Hepatocyte (in vitro differentiated cells): Measurements from ENCODE around the gene TMEM209. TPM values are rescaled to one million over a fixed set of nuclear protein-coding genes. Genes with fewer than 3 reads are reported as not detected.
"Not testable (repeated sequence)": the region's sequence is repeated elsewhere in the genome, so short reads cannot be mapped to it uniquely, and the experiment has no call there.

Experiments
- DNase-seq: peaks from one replicate; pipeline ENCODE4 v3.0.0-alpha.2; 2016; ENCODE audit warnings: low spot score
- H2AFZ ChIP-seq: fragments of 200-600 bp; sonication (generic); 2 replicates; pipeline ENCODE4 v1.6.0; 2016; ENCODE audit warnings: antibody characterized with exemption, mild to moderate bottlenecking
- H3K27ac ChIP-seq: fragments of 200-600 bp; sonication (generic); 2 replicates; pipeline ENCODE4 v1.5.1; 2016; ENCODE audit warnings: mild to moderate bottlenecking
- H3K27me3 ChIP-seq: fragments of 200-600 bp; sonication (generic); 2 replicates; pipeline ENCODE4 v1.6.1; 2016
- H3K36me3 ChIP-seq: fragments of 200-600 bp; sonication (generic); replicated peaks from 2 replicates; pipeline ENCODE4 v1.5.1; 2016; ENCODE audit warnings: low read depth; ENCODE audit not compliant: insufficient read depth
- H3K4me1 ChIP-seq: fragments of 200-600 bp; sonication (generic); 2 replicates; pipeline ENCODE4 v1.5.1; 2016; ENCODE audit warnings: mild to moderate bottlenecking, moderate library complexity; ENCODE audit not compliant: insufficient read depth
- H3K4me2 ChIP-seq: fragments of 200-600 bp; sonication (generic); 2 replicates; pipeline ENCODE4 v1.6.0; 2016
- H3K4me3 ChIP-seq: fragments of 200-600 bp; sonication (generic); 2 replicates; pipeline ENCODE4 v1.5.1; 2016; ENCODE audit warnings: mild to moderate bottlenecking
- H3K79me2 ChIP-seq: fragments of 200-600 bp; sonication (generic); 2 replicates; pipeline ENCODE4 v1.6.0; 2017; ENCODE audit warnings: mild to moderate bottlenecking
- H3K9me2 ChIP-seq: fragments of 200-600 bp; sonication (generic); replicated peaks from 2 replicates; pipeline ENCODE4 v1.6.0; 2017; ENCODE audit warnings: mild to moderate bottlenecking; ENCODE audit not compliant: insufficient read depth
- H3K9me3 ChIP-seq: fragments of 200-600 bp; sonication (generic); 2 replicates; pipeline ENCODE4 v1.5.1; 2016; ENCODE audit warnings: low read depth, mild to moderate bottlenecking
- H4K20me1 ChIP-seq: fragments of 200-600 bp; sonication (generic); 2 replicates; pipeline ENCODE4 v1.6.0; 2016; ENCODE audit warnings: mild to moderate bottlenecking; ENCODE audit not compliant: insufficient read depth, poor library complexity, severe bottlenecking
- CTCF ChIP-seq: fragments of 200-600 bp; sonication (generic); IDR thresholded peaks from 2 replicates; pipeline ENCODE4 v1.5.1; 2016; ENCODE audit warnings: antibody characterized with exemption, mild to moderate bottlenecking; ENCODE audit not compliant: poor library complexity
- EZH2 ChIP-seq: fragments of 200-600 bp; sonication (generic); IDR thresholded peaks from 2 replicates; pipeline ENCODE4 v1.6.1; 2016; ENCODE audit warnings: antibody characterized with exemption, mild to moderate bottlenecking, borderline replicate concordance
- EZH2phosphoT487 ChIP-seq: fragments of 200-600 bp; sonication (generic); IDR thresholded peaks from one replicate; pipeline ENCODE4 v1.6.1; 2018; ENCODE audit warnings: antibody characterized with exemption, mild to moderate bottlenecking, low read depth, moderate library complexity; ENCODE audit not compliant: unreplicated experiment, severe bottlenecking
- WGBS: methylation state at CpG from one replicate; pipeline ENCODE4 v1.1.6; 2016; ENCODE audit warnings: low lambda C conversion rate; ENCODE audit errors: missing lambda C conversion rate; 5-methylcytosine and 5-hydroxymethylcytosine counted together
- polyA plus RNA-seq: library from polyadenylated mRNA; unstranded; fragments of >200 nt; fragmentation: Nextera tagmentation; extraction: Ambion mirVana; gene quantifications from 2 replicates; pipeline ENCODE4 v1.2.1, GENCODE V29; 2016
- total RNA-seq: library from RNA; depleted of rRNA; stranded (reverse); fragments of >200 nt; gene quantifications from 2 replicates; pipeline ENCODE4 v1.2.3, GENCODE V29; 2014

TMEM209 gene
- total and polyA plus RNA-seq, 2 experiments from 2014 or later = 14.2 to 16.1 TPM

- H3K9me2 ChIP-seq = no peaks in the 10 kb centered on the region
- no peak for TF ChIP-seq CTCF
- no peak for TF ChIP-seq EZH2phosphoT487
- no peak for TF ChIP-seq EZH2
- H4K20me1 ChIP-seq = no peaks in the 10 kb centered on the region
- no peaks in the 10 kb centered on the region for H3K9me3 ChIP-seq
- no peaks in the 10 kb centered on the region for H3K79me2 ChIP-seq
- H3K36me3 ChIP-seq = no peaks in the 10 kb centered on the region
- H3K27me3 ChIP-seq = no peaks in the 10 kb centered on the region
- no peak overlapping the region for H3K27ac ChIP-seq
- peaks cover 21% of the 10 kb centered on the region for H3K4me1 ChIP-seq
- no peak overlapping the region for H2AFZ ChIP-seq
- no peak overlapping the region for H3K4me3 ChIP-seq
- 100% methylated on average over 2 of the region's 2 CpGs for WGBS
- H3K4me2 ChIP-seq = no peak overlapping the region
- DNase-seq = no peak
These were observed 27.0 kb upstream of the TMEM209 start for GRCh38 chr7:130232209-130232608.

GRCh38 chr7:130231792-130232191, 26.6 kb upstream of the TMEM209 start:
- Histone ChIP-seq H3K36me3 (no peaks in the 10 kb centered on the region), H2AFZ (no peak overlapping the region)
- TF ChIP-seq EZH2 (no peak), EZH2phosphoT487 (no peak), CTCF (no peak)

GRCh38 chr7:130229981-130230380, 24.8 kb upstream of the TMEM209 start:
- H3K36me3 ChIP-seq, H3K4me3 ChIP-seq, H2AFZ ChIP-seq, H3K4me2 ChIP-seq, H4K20me1 ChIP-seq, DNase-seq, H3K27ac ChIP-seq, H3K9me3 ChIP-seq, H3K27me3 ChIP-seq, H3K79me2 ChIP-seq, H3K9me2 ChIP-seq: not testable (repeated sequence)
- 96% methylated on average over 25 of the region's 28 CpGs for WGBS
- peaks cover 21% of the 10 kb centered on the region for H3K4me1 ChIP-seq

More at GRCh38 chr7:130231792-130232191, 26.6 kb upstream of the TMEM209 start:
- DNase-seq = no peak
- no peaks in the 10 kb centered on the region for H3K27me3 ChIP-seq
- H3K79me2 ChIP-seq = no peaks in the 10 kb centered on the region
- H4K20me1 ChIP-seq = no peaks in the 10 kb centered on the region
- no peaks in the 10 kb centered on the region for H3K9me3 ChIP-seq
- no peak overlapping the region for H3K4me3 ChIP-seq
- 89% methylated on average over 6 of the region's 6 CpGs for WGBS
- H3K27ac ChIP-seq = no peak overlapping the region
- H3K4me1 ChIP-seq = peaks cover 21% of the 10 kb centered on the region
- no peak overlapping the region for H3K4me2 ChIP-seq
- no peaks in the 10 kb centered on the region for H3K9me2 ChIP-seq

GRCh38 chr7:130228840-130229502, 23.8 kb upstream of the TMEM209 start:
- WGBS = 60% methylated on average over 7 of the region's 7 CpGs

More at GRCh38 chr7:130228840-130229502, 23.8 kb upstream of the TMEM209 start:
- H3K9me2 ChIP-seq = no peaks in the 10 kb centered on the region
- TF ChIP-seq CTCF (no peak), EZH2phosphoT487 (no peak), EZH2 (no peak)
- H3K27me3 ChIP-seq = no peaks in the 10 kb centered on the region
- no peak overlapping the region for H3K4me2 ChIP-seq
- no peak overlapping the region for H3K4me3 ChIP-seq
- H3K9me3 ChIP-seq = no peaks in the 10 kb centered on the region
- peak overlapping the region; percentile 36 for H2AFZ ChIP-seq
- H3K36me3 ChIP-seq = no peaks in the 10 kb centered on the region
- no peak for DNase-seq
- no peaks in the 10 kb centered on the region for H4K20me1 ChIP-seq
- H3K27ac ChIP-seq = peak overlapping the region; percentile 91
- H3K4me1 ChIP-seq = peaks cover 21% of the 10 kb centered on the region
- no peaks in the 10 kb centered on the region for H3K79me2 ChIP-seq
